MM.1S (cell line): ENCODE data around the gene NLRC3.

Source experiments
- DNase-seq: peaks from one replicate; pipeline ENCODE4 v3.0.0-alpha.2; 2015
- H2AFZ ChIP-seq: fragments of 300-600 bp; sonication (generic); 2 replicates; pipeline ENCODE4 v1.6.0; 2016; ENCODE audit warnings: antibody characterized with exemption, low read length
- H3F3A ChIP-seq: fragments of 300-600 bp; sonication (generic); 2 replicates; pipeline ENCODE4 v1.6.1; 2016; ENCODE audit warnings: mild to moderate bottlenecking, antibody characterized with exemption, low read length, moderate library complexity, mixed read lengths; ENCODE audit not compliant: insufficient read depth
- H3K27ac ChIP-seq: fragments of 300-600 bp; sonication (generic); 2 replicates; pipeline ENCODE4 v1.5.1; 2016; ENCODE audit warnings: mild to moderate bottlenecking, low read length
- H3K27me3 ChIP-seq: fragments of 300-600 bp; sonication (generic); replicated peaks from 2 replicates; pipeline ENCODE4 v1.6.0; 2016; ENCODE audit warnings: low read length; ENCODE audit not compliant: insufficient read depth
- H3K36me3 ChIP-seq: fragments of 300-600 bp; sonication (generic); replicated peaks from 2 replicates; pipeline ENCODE4 v1.6.1; 2016; ENCODE audit warnings: mild to moderate bottlenecking, low read length, mixed read lengths; ENCODE audit not compliant: insufficient read depth
- H3K4me1 ChIP-seq: fragments of 300-600 bp; sonication (generic); 2 replicates; pipeline ENCODE4 v1.6.1; 2016; ENCODE audit warnings: low read length, mixed read lengths
- H3K4me2 ChIP-seq: fragments of 300-600 bp; sonication (generic); 2 replicates; pipeline ENCODE4 v1.6.0; 2016; ENCODE audit warnings: low read depth, low read length
- H3K4me3 ChIP-seq: fragments of 300-600 bp; sonication (generic); 2 replicates; pipeline ENCODE4 v1.5.1; 2016; ENCODE audit warnings: low read length, mixed read lengths
- H3K79me2 ChIP-seq: fragments of 300-600 bp; sonication (generic); 2 replicates; pipeline ENCODE4 v1.6.1; 2016; ENCODE audit warnings: mixed run types, low read length, mixed read lengths
- H3K9ac ChIP-seq: fragments of 300-600 bp; sonication (generic); 2 replicates; pipeline ENCODE4 v1.6.1; 2016; ENCODE audit warnings: low read length, mixed read lengths
- H3K9me2 ChIP-seq: fragments of 300-600 bp; sonication (generic); replicated peaks from 2 replicates; pipeline ENCODE4 v1.6.1; 2016; ENCODE audit warnings: mild to moderate bottlenecking, low read length, mixed read lengths; ENCODE audit not compliant: insufficient read depth
- H3K9me3 ChIP-seq: fragments of 300-600 bp; sonication (generic); replicated peaks from 2 replicates; pipeline ENCODE4 v1.6.1; 2016; ENCODE audit warnings: mild to moderate bottlenecking, low read length, mixed read lengths; ENCODE audit not compliant: insufficient read depth
- H4K20me1 ChIP-seq: fragments of 300-600 bp; sonication (generic); 2 replicates; pipeline ENCODE4 v1.6.1; 2016; ENCODE audit warnings: mild to moderate bottlenecking, low read length, moderate library complexity, mixed read lengths; ENCODE audit not compliant: insufficient read depth
- CTCF ChIP-seq: fragments of 300-600 bp; sonication (generic); IDR thresholded peaks from 2 replicates; pipeline ENCODE4 v1.5.1; 2016; ENCODE audit warnings: antibody characterized with exemption, low read length, mixed read lengths
- EZH2 ChIP-seq: fragments of 300-600 bp; sonication (generic); optimal IDR thresholded peaks from 2 replicates; pipeline ENCODE3; 2017; ENCODE audit warnings: low read depth, mild to moderate bottlenecking, antibody characterized with exemption, low read length, mixed read lengths
- EZH2phosphoT487 ChIP-seq: fragments of 300-600 bp; sonication (generic); IDR thresholded peaks from 2 replicates; pipeline ENCODE4 v1.6.1; 2018; ENCODE audit warnings: antibody characterized with exemption, low read length

Gene NLRC3

GRCh38 chr16:3584412-3584811 lies 7.2 kb upstream of the NLRC3 start:
- Histone ChIP-seq H4K20me1 (no peaks in the 10 kb centered on the region), H3K79me2 (no peaks in the 10 kb centered on the region), H3K27ac (no peak overlapping the region), H3K4me2 (no peak overlapping the region), H3K9ac (no peak overlapping the region), H3F3A (no peaks in the 10 kb centered on the region), H3K4me1 (peaks cover 8% of the 10 kb centered on the region; the same call in 1 of the 2 replicates), H3K36me3 (no peaks in the 10 kb centered on the region), H3K27me3 (no peaks in the 10 kb centered on the region), H3K4me3 (no peak overlapping the region), H3K9me2 (no peaks in the 10 kb centered on the region), H3K9me3 (no peaks in the 10 kb centered on the region), H2AFZ (no peak overlapping the region)
- TF ChIP-seq EZH2phosphoT487 (no peak), EZH2 (no peak), CTCF (no peak)
- DNase-seq = no peak

- Histone ChIP-seq H3K4me1 (peaks cover 16% of the 10 kb centered on the region), H3K79me2 (no peaks in the 10 kb centered on the region), H3K4me2 (no peak overlapping the region), H3K9ac (no peak overlapping the region), H3K9me2 (no peaks in the 10 kb centered on the region), H3K4me3 (no peak overlapping the region), H4K20me1 (no peaks in the 10 kb centered on the region), H3K36me3 (no peaks in the 10 kb centered on the region), H3K27ac (no peak overlapping the region), H3K27me3 (no peaks in the 10 kb centered on the region), H2AFZ (no peak overlapping the region), H3K9me3 (no peaks in the 10 kb centered on the region), H3F3A (0 out of 2 replicates have a peak, but pooled peaks cover 3% of the 10 kb centered on the region)
- TF ChIP-seq EZH2 (no peak), CTCF (no peak), EZH2phosphoT487 (no peak)
- no peak for DNase-seq
Observed at GRCh38 chr16:3583303-3584038, 6.3 kb upstream of the NLRC3 start.

DNA sequence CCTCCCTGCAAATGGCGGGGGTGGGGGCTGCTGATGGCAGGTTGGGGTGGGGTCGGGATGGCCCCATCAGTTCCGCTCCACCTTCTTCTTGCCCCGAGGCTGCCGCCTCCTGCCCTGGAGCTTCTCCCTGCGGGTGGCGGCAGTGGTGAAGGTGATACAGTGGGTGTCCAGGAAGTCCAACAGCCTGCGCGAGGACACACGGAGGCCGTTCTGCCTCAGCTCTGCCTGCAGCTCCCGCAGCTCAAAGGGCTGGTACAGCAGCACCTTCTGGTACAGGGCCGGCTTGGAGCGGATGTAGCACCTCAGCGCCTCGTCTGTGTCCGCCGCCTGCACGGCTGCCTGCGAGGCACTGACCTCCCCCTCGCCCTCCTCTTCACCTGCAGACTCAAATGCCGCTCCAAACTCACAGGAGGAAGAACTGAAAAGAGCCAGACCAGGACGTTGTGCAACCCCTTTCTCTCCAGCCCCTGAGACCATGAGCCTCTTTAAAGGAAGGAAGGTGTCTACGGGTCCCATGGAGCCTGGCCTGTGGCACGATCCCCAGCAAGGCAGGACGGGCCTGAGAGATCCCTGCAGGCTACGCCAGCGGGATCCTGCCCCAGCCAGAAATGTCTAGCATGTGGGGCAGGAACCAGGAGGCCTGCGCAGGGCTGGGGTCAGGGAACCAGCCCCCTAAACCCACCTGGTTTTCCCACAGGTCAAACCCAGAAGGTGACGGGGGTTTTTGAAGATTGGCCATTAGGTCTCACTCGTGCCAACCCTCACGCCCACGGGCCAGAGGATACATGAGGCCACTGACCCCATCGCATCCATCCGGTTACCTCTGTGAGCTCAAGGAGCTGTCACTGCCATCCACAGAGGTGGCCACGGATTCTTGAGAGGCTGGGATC lies 5.3 kb upstream of the NLRC3 start:
- Histone ChIP-seq H3K4me2 (no peak overlapping the region), H3K36me3 (no peaks in the 10 kb centered on the region), H3F3A (0 out of 2 replicates have a peak, but pooled peaks cover 3% of the 10 kb centered on the region)

More for the DNA sequence above, 5.3 kb upstream of the NLRC3 start:
- H3K27me3 ChIP-seq = no peaks in the 10 kb centered on the region
- no peak overlapping the region for H2AFZ ChIP-seq
- H4K20me1 ChIP-seq = no peaks in the 10 kb centered on the region
- H3K27ac ChIP-seq = no peak overlapping the region
- no peaks in the 10 kb centered on the region for H3K9me3 ChIP-seq
- H3K79me2 ChIP-seq = no peaks in the 10 kb centered on the region
- peaks cover 21% of the 10 kb centered on the region for H3K4me1 ChIP-seq
- no peak for DNase-seq
- H3K4me3 ChIP-seq = no peak overlapping the region
- H3K9me2 ChIP-seq = no peaks in the 10 kb centered on the region
- no peak overlapping the region for H3K9ac ChIP-seq
- TF ChIP-seq EZH2phosphoT487 = no peak
- TF ChIP-seq CTCF = no peak
- no peak for TF ChIP-seq EZH2
